Measurements from ENCODE around the gene SNX5. TPM values are rescaled to one million over a fixed set of nuclear protein-coding genes. Genes with fewer than 3 reads are reported as not detected.

Gene SNX5
- total and polyA plus RNA-seq, 2 of the 8 experiments (the other 6 are each of a cell fraction or from before 2014, with no cell fraction given) = 155 to 194 TPM

DNA sequence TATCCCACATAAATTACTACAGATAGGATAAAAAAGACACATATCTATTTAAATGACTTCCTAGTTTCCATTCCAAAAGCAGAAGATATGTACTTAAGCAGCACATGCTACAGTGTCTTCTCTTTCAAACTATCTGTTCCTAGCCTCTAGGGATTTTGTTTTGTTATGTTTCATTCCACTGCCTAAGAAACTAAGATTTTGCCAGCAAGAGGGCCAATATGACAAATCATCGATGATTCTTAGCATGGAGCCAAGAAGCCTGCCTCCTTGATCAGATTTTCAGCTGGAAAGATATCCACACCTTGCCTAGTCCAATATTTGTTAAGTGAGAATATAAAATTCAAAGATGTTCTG is 7.0 kb downstream of the SNX5 start (continued):
- TF ChIP-seq, protein P1, sequence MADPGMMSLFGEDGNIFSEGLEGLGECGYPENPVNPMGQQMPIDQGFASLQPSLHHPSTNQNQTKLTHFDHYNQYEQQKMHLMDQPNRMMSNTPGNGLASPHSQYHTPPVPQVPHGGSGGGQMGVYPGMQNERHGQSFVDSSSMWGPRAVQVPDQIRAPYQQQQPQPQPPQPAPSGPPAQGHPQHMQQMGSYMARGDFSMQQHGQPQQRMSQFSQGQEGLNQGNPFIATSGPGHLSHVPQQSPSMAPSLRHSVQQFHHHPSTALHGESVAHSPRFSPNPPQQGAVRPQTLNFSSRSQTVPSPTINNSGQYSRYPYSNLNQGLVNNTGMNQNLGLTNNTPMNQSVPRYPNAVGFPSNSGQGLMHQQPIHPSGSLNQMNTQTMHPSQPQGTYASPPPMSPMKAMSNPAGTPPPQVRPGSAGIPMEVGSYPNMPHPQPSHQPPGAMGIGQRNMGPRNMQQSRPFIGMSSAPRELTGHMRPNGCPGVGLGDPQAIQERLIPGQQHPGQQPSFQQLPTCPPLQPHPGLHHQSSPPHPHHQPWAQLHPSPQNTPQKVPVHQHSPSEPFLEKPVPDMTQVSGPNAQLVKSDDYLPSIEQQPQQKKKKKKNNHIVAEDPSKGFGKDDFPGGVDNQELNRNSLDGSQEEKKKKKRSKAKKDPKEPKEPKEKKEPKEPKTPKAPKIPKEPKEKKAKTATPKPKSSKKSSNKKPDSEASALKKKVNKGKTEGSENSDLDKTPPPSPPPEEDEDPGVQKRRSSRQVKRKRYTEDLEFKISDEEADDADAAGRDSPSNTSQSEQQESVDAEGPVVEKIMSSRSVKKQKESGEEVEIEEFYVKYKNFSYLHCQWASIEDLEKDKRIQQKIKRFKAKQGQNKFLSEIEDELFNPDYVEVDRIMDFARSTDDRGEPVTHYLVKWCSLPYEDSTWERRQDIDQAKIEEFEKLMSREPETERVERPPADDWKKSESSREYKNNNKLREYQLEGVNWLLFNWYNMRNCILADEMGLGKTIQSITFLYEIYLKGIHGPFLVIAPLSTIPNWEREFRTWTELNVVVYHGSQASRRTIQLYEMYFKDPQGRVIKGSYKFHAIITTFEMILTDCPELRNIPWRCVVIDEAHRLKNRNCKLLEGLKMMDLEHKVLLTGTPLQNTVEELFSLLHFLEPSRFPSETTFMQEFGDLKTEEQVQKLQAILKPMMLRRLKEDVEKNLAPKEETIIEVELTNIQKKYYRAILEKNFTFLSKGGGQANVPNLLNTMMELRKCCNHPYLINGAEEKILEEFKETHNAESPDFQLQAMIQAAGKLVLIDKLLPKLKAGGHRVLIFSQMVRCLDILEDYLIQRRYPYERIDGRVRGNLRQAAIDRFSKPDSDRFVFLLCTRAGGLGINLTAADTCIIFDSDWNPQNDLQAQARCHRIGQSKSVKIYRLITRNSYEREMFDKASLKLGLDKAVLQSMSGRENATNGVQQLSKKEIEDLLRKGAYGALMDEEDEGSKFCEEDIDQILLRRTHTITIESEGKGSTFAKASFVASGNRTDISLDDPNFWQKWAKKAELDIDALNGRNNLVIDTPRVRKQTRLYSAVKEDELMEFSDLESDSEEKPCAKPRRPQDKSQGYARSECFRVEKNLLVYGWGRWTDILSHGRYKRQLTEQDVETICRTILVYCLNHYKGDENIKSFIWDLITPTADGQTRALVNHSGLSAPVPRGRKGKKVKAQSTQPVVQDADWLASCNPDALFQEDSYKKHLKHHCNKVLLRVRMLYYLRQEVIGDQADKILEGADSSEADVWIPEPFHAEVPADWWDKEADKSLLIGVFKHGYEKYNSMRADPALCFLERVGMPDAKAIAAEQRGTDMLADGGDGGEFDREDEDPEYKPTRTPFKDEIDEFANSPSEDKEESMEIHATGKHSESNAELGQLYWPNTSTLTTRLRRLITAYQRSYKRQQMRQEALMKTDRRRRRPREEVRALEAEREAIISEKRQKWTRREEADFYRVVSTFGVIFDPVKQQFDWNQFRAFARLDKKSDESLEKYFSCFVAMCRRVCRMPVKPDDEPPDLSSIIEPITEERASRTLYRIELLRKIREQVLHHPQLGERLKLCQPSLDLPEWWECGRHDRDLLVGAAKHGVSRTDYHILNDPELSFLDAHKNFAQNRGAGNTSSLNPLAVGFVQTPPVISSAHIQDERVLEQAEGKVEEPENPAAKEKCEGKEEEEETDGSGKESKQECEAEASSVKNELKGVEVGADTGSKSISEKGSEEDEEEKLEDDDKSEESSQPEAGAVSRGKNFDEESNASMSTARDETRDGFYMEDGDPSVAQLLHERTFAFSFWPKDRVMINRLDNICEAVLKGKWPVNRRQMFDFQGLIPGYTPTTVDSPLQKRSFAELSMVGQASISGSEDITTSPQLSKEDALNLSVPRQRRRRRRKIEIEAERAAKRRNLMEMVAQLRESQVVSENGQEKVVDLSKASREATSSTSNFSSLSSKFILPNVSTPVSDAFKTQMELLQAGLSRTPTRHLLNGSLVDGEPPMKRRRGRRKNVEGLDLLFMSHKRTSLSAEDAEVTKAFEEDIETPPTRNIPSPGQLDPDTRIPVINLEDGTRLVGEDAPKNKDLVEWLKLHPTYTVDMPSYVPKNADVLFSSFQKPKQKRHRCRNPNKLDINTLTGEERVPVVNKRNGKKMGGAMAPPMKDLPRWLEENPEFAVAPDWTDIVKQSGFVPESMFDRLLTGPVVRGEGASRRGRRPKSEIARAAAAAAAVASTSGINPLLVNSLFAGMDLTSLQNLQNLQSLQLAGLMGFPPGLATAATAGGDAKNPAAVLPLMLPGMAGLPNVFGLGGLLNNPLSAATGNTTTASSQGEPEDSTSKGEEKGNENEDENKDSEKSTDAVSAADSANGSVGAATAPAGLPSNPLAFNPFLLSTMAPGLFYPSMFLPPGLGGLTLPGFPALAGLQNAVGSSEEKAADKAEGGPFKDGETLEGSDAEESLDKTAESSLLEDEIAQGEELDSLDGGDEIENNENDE (IDR thresholded peaks at IDR 0.05; ENCODE audit: insufficient replicate concordance, low read length) = no peak
- no peak for TF ChIP-seq KDM1A (IDR thresholded peaks at IDR 0.05; ENCODE audit: borderline replicate concordance, low read length)
